CD4-positive, CD25-positive, alpha-beta regulatory T cell (primary cell): Measurements from ENCODE around the gene FHIT. TPM values are rescaled to one million over a fixed set of nuclear protein-coding genes. Genes with fewer than 3 reads are reported as not detected.
"Not testable (repeated sequence)": the region's sequence is repeated elsewhere in the genome, so short reads cannot be mapped to it uniquely, and the experiment has no call there.

Experiments used
- ATAC-seq, 2 donors: fragments of 150-1000 bp; cut with Tn5 transposase; one replicate each; pipeline ENCODE4 v1.10.0; 2021; ENCODE audit warnings: low read depth in 2 of 2, moderate number of reproducible peaks in 2 of 2, moderate library complexity in 1 of 2
- DNase-seq, 3 donors: peaks; one replicate each; pipeline versions ENCODE4 v3.0.0 to v3.0.0-alpha.2; 2012 to 2022; ENCODE audit warnings: mixed read lengths in 1 of 3
- H3K27ac ChIP-seq: one replicate; pipeline ENCODE4 v1.7.0; 2013; ENCODE audit warnings: mild to moderate bottlenecking, low read length; ENCODE audit not compliant: insufficient read depth, poor library complexity, severe bottlenecking
- H3K27me3 ChIP-seq: one replicate; pipeline ENCODE4 v1.7.0; 2013; ENCODE audit warnings: low read length; ENCODE audit not compliant: control insufficient read depth, insufficient read depth
- H3K36me3 ChIP-seq: one replicate; pipeline ENCODE4 v1.7.0; 2013; ENCODE audit warnings: mild to moderate bottlenecking, low read length, moderate library complexity; ENCODE audit not compliant: control insufficient read depth, insufficient read depth
- H3K4me1 ChIP-seq: 2 replicates; pipeline ENCODE4 v1.7.0; 2013; ENCODE audit warnings: mild to moderate bottlenecking, low read length; ENCODE audit not compliant: insufficient read depth, control insufficient read depth, poor library complexity, severe bottlenecking
- H3K4me3 ChIP-seq: one replicate; pipeline ENCODE4 v1.7.0; 2013; ENCODE audit warnings: low read depth, mild to moderate bottlenecking, low read length, moderate library complexity
- H3K9me3 ChIP-seq, 2 experiments: 1 replicate in 1 of 2; 2 replicates in 1 of 2; pipeline ENCODE4 v1.7.0; 2013; ENCODE audit warnings: low read length in 2 of 2, mild to moderate bottlenecking in 1 of 2, moderate library complexity in 1 of 2; ENCODE audit not compliant: control insufficient read depth in 2 of 2
- H3K27ac Mint-ChIP-seq, 3 donors: one replicate each; pipeline ENCODE4 v1.8.0; 2020 to 2022; ENCODE audit warnings: mild to moderate bottlenecking in 3 of 3, mixed read lengths in 3 of 3, moderate library complexity in 2 of 3
- H3K27me3 Mint-ChIP-seq: one replicate; pipeline ENCODE4 v1.8.0; 2022; ENCODE audit warnings: mild to moderate bottlenecking, mixed read lengths
- H3K36me3 Mint-ChIP-seq: one replicate; pipeline ENCODE4 v1.8.0; 2020; ENCODE audit warnings: mixed read lengths
- H3K4me1 Mint-ChIP-seq, 4 donors: one replicate each; pipeline ENCODE4 v1.8.0; 2020 to 2022; ENCODE audit warnings: mixed read lengths in 4 of 4, mild to moderate bottlenecking in 1 of 4
- H3K4me3 Mint-ChIP-seq, 4 donors: one replicate each; pipeline ENCODE4 v1.8.0; 2020 to 2022; ENCODE audit warnings: mild to moderate bottlenecking in 4 of 4, mixed read lengths in 4 of 4, moderate library complexity in 3 of 4
- H3K9me3 Mint-ChIP-seq, 7 donors: one replicate each; pipeline ENCODE4 v1.8.0; 2020 to 2022; ENCODE audit warnings: mixed read lengths in 7 of 7, mild to moderate bottlenecking in 3 of 7, moderate library complexity in 2 of 7
- polyA plus RNA-seq, 4 donors: library from polyadenylated mRNA; unstranded; fragments of 300-500 nt; fragmentation: Illumina TruSeq; gene quantifications; one replicate each; pipeline ENCODE4 v1.2.3, GENCODE V29; 2021
- total RNA-seq: library from RNA; stranded (reverse); gene quantifications from one replicate; pipeline ENCODE4 v1.2.3, GENCODE V29; 2022

Gene FHIT
- total and polyA plus RNA-seq, 5 donors from 2014 or later: 7.8 to 120 (median 14.4) TPM

DNA sequence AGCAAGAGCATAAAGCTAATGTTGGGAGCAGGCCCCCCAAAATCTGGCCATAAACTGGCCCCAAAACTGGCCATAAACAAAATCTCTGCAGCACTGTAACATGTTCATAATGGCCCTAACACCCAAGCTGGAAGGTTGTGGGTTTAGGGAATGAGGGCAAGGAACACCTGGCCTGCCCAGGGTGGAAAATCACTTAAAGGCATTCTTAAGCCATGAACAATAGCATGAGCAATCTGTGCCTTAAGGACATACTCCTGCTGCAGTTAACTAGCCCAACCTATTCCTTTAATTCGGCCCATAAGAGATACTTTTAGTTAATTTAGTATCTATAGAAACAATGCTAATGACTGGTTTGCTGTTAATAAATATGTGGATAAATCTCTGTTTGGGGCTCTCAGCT, 264.1 kb downstream of the FHIT start:
- not testable (repeated sequence) for H3K9me3 Mint-ChIP-seq, H3K36me3 ChIP-seq, H3K4me1 Mint-ChIP-seq, H3K36me3 Mint-ChIP-seq, H3K27ac Mint-ChIP-seq, H3K4me3 ChIP-seq, H3K27ac ChIP-seq, DNase-seq, H3K9me3 ChIP-seq, ATAC-seq, H3K27me3 ChIP-seq, H3K4me1 ChIP-seq, H3K4me3 Mint-ChIP-seq, H3K27me3 Mint-ChIP-seq

DNA sequence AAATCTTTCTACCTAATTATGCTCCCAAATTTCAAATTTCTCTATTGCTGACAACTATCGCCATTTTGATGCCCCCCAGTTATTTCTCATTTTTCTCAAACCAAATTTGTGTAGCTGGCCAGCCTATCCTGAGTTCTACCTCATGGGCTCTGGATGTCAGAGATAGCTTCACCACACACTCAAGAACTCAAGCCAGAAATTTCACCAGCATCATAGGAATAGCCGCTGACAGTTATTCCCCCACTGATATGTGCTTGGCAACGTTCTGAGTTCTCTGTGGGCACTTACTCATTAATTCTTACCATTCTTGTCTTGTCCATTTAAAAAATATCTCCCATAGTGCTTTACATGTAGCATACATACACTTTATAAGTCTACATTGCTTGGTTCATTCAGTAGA, 264.7 kb downstream of the FHIT start:
- Mint-ChIP-seq H3K27ac (no peak overlapping the region), H3K4me1 (peaks cover 0 to 2% (median 0%) of the 10 kb centered on the region in 4 donors), H3K27me3 (no peaks in the 10 kb centered on the region), H3K4me3 (no peak overlapping the region), H3K9me3 (peaks cover 0 to 6% (median 3%) of the 10 kb centered on the region in 7 donors), H3K36me3 (peaks cover 3% of the 10 kb centered on the region)
- Histone ChIP-seq H3K4me3 (no peak overlapping the region), H3K36me3 (no peaks in the 10 kb centered on the region), H3K4me1 (no peaks in the 10 kb centered on the region), H3K27ac (no peak overlapping the region), H3K9me3 (no peaks in the 10 kb centered on the region), H3K27me3 (no peaks in the 10 kb centered on the region)
- ATAC-seq: no peak
- DNase-seq: no peak

GRCh38 chr3:60983906-60984305, 267.3 kb downstream of the FHIT start:
- Mint-ChIP-seq H3K36me3 (peaks cover 3% of the 10 kb centered on the region), H3K9me3 (peaks cover 0 to 8% (median 5%) of the 10 kb centered on the region in 7 donors), H3K27me3 (no peaks in the 10 kb centered on the region), H3K4me3 (no peak overlapping the region), H3K4me1 (no peaks in the 10 kb centered on the region), H3K27ac (no peak overlapping the region)
- H3K27me3 ChIP-seq: no peaks in the 10 kb centered on the region
- H3K36me3 ChIP-seq: no peaks in the 10 kb centered on the region
- no peak overlapping the region for H3K4me3 ChIP-seq
- ATAC-seq (no peak), DNase-seq (no peak)
- no peak overlapping the region for H3K27ac ChIP-seq
- H3K4me1 ChIP-seq: no peaks in the 10 kb centered on the region
- H3K9me3 ChIP-seq: no peaks in the 10 kb centered on the region

- H3K4me3 Mint-ChIP-seq: no peak overlapping the region
- H3K9me3 Mint-ChIP-seq: peaks cover 0 to 8% (median 3%) of the 10 kb centered on the region in 7 donors
- Histone ChIP-seq H3K4me3 (no peak overlapping the region), H3K36me3 (no peaks in the 10 kb centered on the region), H3K4me1 (no peaks in the 10 kb centered on the region), H3K9me3 (no peaks in the 10 kb centered on the region), H3K27ac (no peak overlapping the region), H3K27me3 (no peaks in the 10 kb centered on the region)
- no peaks in the 10 kb centered on the region for H3K27me3 Mint-ChIP-seq
- H3K4me1 Mint-ChIP-seq: no peaks in the 10 kb centered on the region
- H3K27ac Mint-ChIP-seq: no peak overlapping the region
- no peak for DNase-seq
- no peak for ATAC-seq
- H3K36me3 Mint-ChIP-seq: peaks cover 3% of the 10 kb centered on the region
Measured at GRCh38 chr3:60980342-60980692, 270.9 kb downstream of the FHIT start.

GRCh38 chr3:60979461-60980341, 271.6 kb downstream of the FHIT start:
- Histone ChIP-seq H3K4me3 (no peak overlapping the region), H3K27me3 (no peaks in the 10 kb centered on the region), H3K9me3 (no peaks in the 10 kb centered on the region), H3K27ac (no peak overlapping the region), H3K36me3 (no peaks in the 10 kb centered on the region), H3K4me1 (no peaks in the 10 kb centered on the region)
- Mint-ChIP-seq H3K27me3 (no peaks in the 10 kb centered on the region), H3K27ac (peak overlapping the region in 1 of 3 donors; percentile 59), H3K4me1 (no peaks in the 10 kb centered on the region), H3K9me3 (peaks cover 0 to 8% (median 3%) of the 10 kb centered on the region in 7 donors), H3K4me3 (no peak overlapping the region), H3K36me3 (peaks cover 3% of the 10 kb centered on the region)
- DNase-seq: no peak
- ATAC-seq: no peak

DNA sequence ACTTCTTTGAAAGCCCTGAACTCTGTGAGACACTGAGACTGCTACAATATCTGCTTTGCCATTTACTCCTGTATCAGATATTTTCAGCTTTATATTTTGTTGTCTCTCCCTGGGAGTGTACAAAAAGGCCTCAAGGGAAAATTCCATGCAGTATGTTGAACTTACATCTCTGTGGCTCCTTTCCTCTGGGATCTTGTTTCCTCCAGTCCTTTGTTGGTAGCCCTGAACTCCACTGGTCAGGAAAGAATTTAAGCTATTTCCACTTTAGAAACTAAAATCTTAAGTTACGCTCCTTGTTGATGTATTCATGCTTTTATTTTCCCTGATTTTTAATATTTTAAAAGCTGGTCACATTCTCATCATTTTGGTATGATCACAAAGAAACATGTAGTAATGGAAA, 277.9 kb downstream of the FHIT start:
- H3K4me1 Mint-ChIP-seq: no peaks in the 10 kb centered on the region
- H3K36me3 Mint-ChIP-seq: no peaks in the 10 kb centered on the region
- no peaks in the 10 kb centered on the region for H3K27me3 ChIP-seq
- H3K27ac ChIP-seq: no peak overlapping the region
- no peak overlapping the region for H3K4me3 Mint-ChIP-seq
- no peaks in the 10 kb centered on the region for H3K27me3 Mint-ChIP-seq
- no peaks in the 10 kb centered on the region for H3K36me3 ChIP-seq
- H3K9me3 Mint-ChIP-seq: peaks cover 0 to 13% (median 7%) of the 10 kb centered on the region in 7 donors
- H3K27ac Mint-ChIP-seq: no peak overlapping the region
- H3K4me1 ChIP-seq: no peaks in the 10 kb centered on the region
- no peak overlapping the region for H3K4me3 ChIP-seq
- DNase-seq: no peak
- no peak for ATAC-seq
- peaks cover 0 to 8% of the 10 kb centered on the region in 2 experiments for H3K9me3 ChIP-seq

DNA sequence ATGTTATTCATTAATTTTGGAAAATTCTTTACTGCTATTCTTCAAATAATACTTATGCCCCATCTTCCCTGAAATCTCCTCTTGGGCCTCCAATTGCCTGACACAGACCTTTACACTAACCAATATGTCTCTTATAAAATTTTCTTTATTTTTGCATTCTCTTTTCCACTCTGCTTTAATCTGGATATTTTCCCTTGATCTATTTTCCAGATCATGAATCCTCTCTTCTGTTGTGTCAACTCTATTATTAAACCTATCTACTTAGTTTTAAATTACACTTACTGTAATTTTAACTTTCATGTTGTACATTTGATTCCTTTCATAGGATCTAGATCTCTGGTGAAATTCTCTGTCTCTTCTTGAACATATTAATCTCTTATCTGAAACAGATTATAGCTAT, 278.7 kb downstream of the FHIT start:
- Mint-ChIP-seq H3K27ac (no peak overlapping the region), H3K27me3 (no peaks in the 10 kb centered on the region), H3K36me3 (no peaks in the 10 kb centered on the region), H3K9me3 (peaks cover 0 to 13% (median 7%) of the 10 kb centered on the region in 7 donors), H3K4me3 (peak overlapping the region in 1 of 4 donors; percentile 63), H3K4me1 (no peaks in the 10 kb centered on the region)
- Histone ChIP-seq H3K4me1 (no peaks in the 10 kb centered on the region), H3K9me3 (peaks cover 0 to 8% of the 10 kb centered on the region in 2 experiments), H3K4me3 (no peak overlapping the region), H3K36me3 (no peaks in the 10 kb centered on the region), H3K27ac (no peak overlapping the region), H3K27me3 (no peaks in the 10 kb centered on the region)
- no peak for ATAC-seq
- DNase-seq: no peak

GRCh38 chr3:60970850-60971249, 280.4 kb downstream of the FHIT start:
- peaks cover 0 to 8% of the 10 kb centered on the region in 2 experiments for H3K9me3 ChIP-seq
- no peaks in the 10 kb centered on the region for H3K36me3 ChIP-seq
- H3K4me1 Mint-ChIP-seq: no peaks in the 10 kb centered on the region
- DNase-seq (no peak), ATAC-seq (no peak)
- no peaks in the 10 kb centered on the region for H3K36me3 Mint-ChIP-seq
- no peak overlapping the region for H3K27ac ChIP-seq
- H3K4me1 ChIP-seq: no peaks in the 10 kb centered on the region
- H3K27me3 Mint-ChIP-seq: no peaks in the 10 kb centered on the region
- H3K9me3 Mint-ChIP-seq: peaks cover 0 to 14% (median 9%) of the 10 kb centered on the region in 7 donors
- no peak overlapping the region for H3K27ac Mint-ChIP-seq
- H3K4me3 ChIP-seq: no peak overlapping the region
- H3K4me3 Mint-ChIP-seq: no peak overlapping the region
- no peaks in the 10 kb centered on the region for H3K27me3 ChIP-seq
